Keratinocyte (primary cell): Measurements from ENCODE around the gene MICOS13. TPM values are rescaled to one million over a fixed set of nuclear protein-coding genes. Genes with fewer than 3 reads are reported as not detected.

ENCODE experiments used
- DNase-seq: peaks from one replicate; pipeline ENCODE4 v3.0.0-alpha.2; 2011; ENCODE audit warnings: low read depth, missing footprints, low spot score
- FAIRE-seq: peaks from 2 replicates; lab custom pipeline; 2011; peaks lifted over from hg19 to GRCh38; lab: Jason Lieb, UNC
- H2AFZ ChIP-seq: 2 replicates; pipeline ENCODE4 v1.6.0; 2012; ENCODE audit warnings: low read length, control low read depth, inconsistent platforms; ENCODE audit not compliant: control insufficient read depth
- H3K27ac ChIP-seq: 2 replicates; pipeline ENCODE4 v1.5.1; 2011; ENCODE audit warnings: low read length; ENCODE audit not compliant: control insufficient read depth, insufficient read depth
- H3K27me3 ChIP-seq: 3 replicates; pipeline ENCODE4 v1.6.0; 2011; ENCODE audit warnings: low read length; ENCODE audit not compliant: control insufficient read depth, insufficient read depth; ENCODE audit errors: extremely low read depth
- H3K36me3 ChIP-seq, 2 experiments: 2 replicates in 1 of 2; 3 replicates in 1 of 2; pipeline ENCODE4 v1.5.1; 2011; ENCODE audit warnings: low read length in 2 of 2, mild to moderate bottlenecking in 1 of 2; ENCODE audit not compliant: control insufficient read depth in 2 of 2, insufficient read depth in 2 of 2; ENCODE audit errors: extremely low read depth in 1 of 2
- H3K4me1 ChIP-seq: 3 replicates; pipeline ENCODE4 v1.5.1; 2011; ENCODE audit warnings: low read length; ENCODE audit not compliant: control insufficient read depth, insufficient read depth; ENCODE audit errors: extremely low read depth
- H3K4me2 ChIP-seq: 3 replicates; pipeline ENCODE4 v1.6.0; 2011; ENCODE audit warnings: low read depth, low read length; ENCODE audit not compliant: control insufficient read depth, insufficient read depth; ENCODE audit errors: extremely low read depth
- H3K4me3 ChIP-seq, 3 experiments: fragments of 200-600 bp in 1 of 3; sonication (generic) in 1 of 3; 2 replicates in 2 of 3; 3 replicates in 1 of 3; pipeline ENCODE4 v1.5.1; 2011 to 2016; ENCODE audit warnings: low read length in 3 of 3, mild to moderate bottlenecking in 3 of 3, control low read depth in 2 of 3, inconsistent platforms in 1 of 3, low read depth in 1 of 3, mixed read lengths in 1 of 3, mixed run types in 1 of 3, moderate library complexity in 1 of 3; ENCODE audit not compliant: control insufficient read depth in 2 of 3, insufficient read depth in 2 of 3; ENCODE audit errors: extremely low read depth in 1 of 3
- H3K79me2 ChIP-seq: 2 replicates; pipeline ENCODE4 v1.6.0; 2012; ENCODE audit warnings: low read length; ENCODE audit not compliant: control insufficient read depth, insufficient read depth
- H3K9ac ChIP-seq: 3 replicates; pipeline ENCODE4 v1.6.0; 2011; ENCODE audit warnings: low read length; ENCODE audit not compliant: control insufficient read depth, insufficient read depth; ENCODE audit errors: extremely low read depth
- H3K9me1 ChIP-seq: 3 replicates; pipeline ENCODE4 v1.6.0; 2011; ENCODE audit warnings: low read length; ENCODE audit not compliant: control insufficient read depth, insufficient read depth; ENCODE audit errors: extremely low read depth
- H3K9me3 ChIP-seq: 2 replicates; pipeline ENCODE4 v1.5.1; 2012; ENCODE audit warnings: low read depth, low read length; ENCODE audit not compliant: control insufficient read depth
- H4K20me1 ChIP-seq: 3 replicates; pipeline ENCODE4 v1.6.0; 2011; ENCODE audit warnings: low read length; ENCODE audit not compliant: control insufficient read depth, insufficient read depth; ENCODE audit errors: extremely low read depth
- CTCF ChIP-seq, 3 experiments: IDR thresholded peaks in 1 of 3; conservative IDR thresholded peaks in 1 of 3; optimal IDR thresholded peaks in 1 of 3; 2 replicates in 2 of 3; 3 replicates in 1 of 3; pipeline versions ENCODE3 to v1.5.1; 2011; ENCODE audit warnings: low read length in 3 of 3, mild to moderate bottlenecking in 3 of 3, moderate library complexity in 2 of 3, control low read depth in 1 of 3, inconsistent platforms in 1 of 3; ENCODE audit not compliant: insufficient read depth in 2 of 3; ENCODE audit errors: extremely low read depth in 1 of 3
- EZH2 ChIP-seq: IDR thresholded peaks from one replicate; pipeline ENCODE4 v1.6.1; 2012; ENCODE audit warnings: inconsistent platforms, mild to moderate bottlenecking, low read length, moderate library complexity
- dilution Hi-C: fragments of 300-500 bp; cut with MboI; formaldehyde crosslinking; loops from one replicate; pipeline ENCODE4 v1.7.0; 2020; ENCODE audit warnings: low sequenced_read_pairs; ENCODE audit not compliant: extremely low pct_ligation_motif_present
- polyA plus RNA-seq, 5 experiments: library from polyadenylated mRNA; depleted of rRNA in 3 of 5; stranded (reverse) in 3 of 5; stranded (forward) in 1 of 5; unstranded in 1 of 5; fragments of >200 nt; gene quantifications; 1 replicate in 1 of 5; 2 replicates in 3 of 5; 3 replicates in 1 of 5; pipeline versions ENCODE4 v1.2.1 to v1.2.3, GENCODE V29; 2011 to 2012; ENCODE audit warnings: missing spikeins in 2 of 5, low read depth in 1 of 5, low replicate concordance in 1 of 5

MICOS13 gene
- polyA plus RNA-seq, 1 donor (not counting 4 experiments of a cell fraction or from before 2014, with no cell fraction given), result 35.2 TPM

- no peaks in the 10 kb centered on the region for H3K9me1 ChIP-seq
- peaks cover 5% of the 10 kb centered on the region for H4K20me1 ChIP-seq
- DNase-seq (no peak), FAIRE-seq (no peak)
- dilution Hi-C loops, result no loop called here
- no peak overlapping the region for H2AFZ ChIP-seq
- H3K4me1 ChIP-seq, result peaks cover 8% of the 10 kb centered on the region
- H3K4me3 ChIP-seq, result peak overlapping the region in 2 of 3 experiments; percentile 62 to 69
- peak overlapping the region; percentile 71 for H3K9ac ChIP-seq
- no peaks in the 10 kb centered on the region for H3K9me3 ChIP-seq
- no peak overlapping the region for H3K27ac ChIP-seq
- peak overlapping the region; percentile 60 for H3K4me2 ChIP-seq
- TF ChIP-seq EZH2 (no peak), CTCF (optimal IDR thresholded peaks at IDR 0.05 in 1 of 3, IDR thresholded peaks at IDR 0.05 in 1 of 3, conservative IDR thresholded peaks at IDR 0.05 in 1 of 3; ENCODE audit: extremely low read depth in 1 of 3, insufficient read depth in 2 of 3, low read length in 3 of 3) (no peak)
- H3K36me3 ChIP-seq, result peaks cover 1 to 4% of the 10 kb centered on the region in 2 experiments
- H3K79me2 ChIP-seq, result peaks cover 12% of the 10 kb centered on the region
- H3K27me3 ChIP-seq, result no peaks in the 10 kb centered on the region
These were observed 6.0 kb upstream of the MICOS13 start for GRCh38 chr19:5686326-5686646.

- no peak for DNase-seq
- dilution Hi-C loops, result no loop called here
These were observed 4.5 kb upstream of the MICOS13 start for GRCh38 chr19:5684694-5685430.

More at GRCh38 chr19:5684694-5685430, 4.5 kb upstream of the MICOS13 start:
- Histone ChIP-seq H4K20me1 (no peaks in the 10 kb centered on the region), H3K79me2 (peaks cover 2% of the 10 kb centered on the region), H3K27ac (no peak overlapping the region), H3K4me1 (peaks cover 12% of the 10 kb centered on the region), H3K9ac (no peak overlapping the region), H3K4me3 (no peak overlapping the region), H3K9me1 (no peaks in the 10 kb centered on the region), H3K36me3 (peaks cover 0 to 1% of the 10 kb centered on the region in 2 experiments), H3K27me3 (no peaks in the 10 kb centered on the region), H2AFZ (no peak overlapping the region), H3K4me2 (no peak overlapping the region), H3K9me3 (no peaks in the 10 kb centered on the region)
- no peak for FAIRE-seq
- TF ChIP-seq EZH2 (no peak), CTCF (optimal IDR thresholded peaks at IDR 0.05 in 1 of 3, IDR thresholded peaks at IDR 0.05 in 1 of 3, conservative IDR thresholded peaks at IDR 0.05 in 1 of 3; ENCODE audit: extremely low read depth in 1 of 3, insufficient read depth in 2 of 3, low read length in 3 of 3) (no peak)
